Right forelimb (tissue), 1 donor: ENCODE measurements around the gene EFHC1.

Source experiments
- DNase-seq: peaks from one replicate; pipeline ENCODE4 v3.0.0-alpha.2; 2018

EFHC1 gene

DNA sequence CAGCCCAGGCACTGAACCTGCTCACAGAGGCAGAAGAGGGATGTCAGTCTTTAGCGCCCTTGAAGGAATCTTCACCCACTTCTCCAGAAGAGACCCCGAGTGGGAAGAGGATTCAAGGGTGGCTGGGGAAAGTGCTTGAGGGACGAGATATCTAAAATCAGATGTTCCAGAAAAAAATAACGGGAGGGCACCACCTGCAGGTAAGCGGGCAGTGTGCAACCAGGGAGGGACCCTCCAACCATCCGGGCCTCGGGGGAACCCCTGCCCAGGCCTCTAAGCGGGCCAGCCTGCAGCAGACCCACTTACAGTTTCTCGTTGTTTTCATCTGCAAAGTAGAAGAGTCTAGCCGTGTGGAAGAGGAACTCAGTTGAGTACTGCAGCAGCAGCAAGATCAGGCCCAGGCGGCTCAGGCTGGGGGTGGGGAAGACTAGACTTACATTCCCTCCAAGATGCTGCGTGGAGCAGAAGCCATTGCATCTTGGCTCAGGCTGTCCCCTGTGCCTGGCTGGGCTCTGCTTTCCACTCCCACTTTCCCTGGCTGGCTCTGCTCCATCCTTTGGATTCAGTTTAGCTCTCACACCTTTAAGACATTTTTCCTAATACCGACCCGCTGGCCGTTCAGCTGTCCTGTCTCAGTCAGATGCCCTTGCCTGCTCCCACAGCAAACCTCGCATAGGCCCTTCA lies 85.7 kb downstream of the EFHC1 start:
- peak; percentile 68 for DNase-seq

DNA sequence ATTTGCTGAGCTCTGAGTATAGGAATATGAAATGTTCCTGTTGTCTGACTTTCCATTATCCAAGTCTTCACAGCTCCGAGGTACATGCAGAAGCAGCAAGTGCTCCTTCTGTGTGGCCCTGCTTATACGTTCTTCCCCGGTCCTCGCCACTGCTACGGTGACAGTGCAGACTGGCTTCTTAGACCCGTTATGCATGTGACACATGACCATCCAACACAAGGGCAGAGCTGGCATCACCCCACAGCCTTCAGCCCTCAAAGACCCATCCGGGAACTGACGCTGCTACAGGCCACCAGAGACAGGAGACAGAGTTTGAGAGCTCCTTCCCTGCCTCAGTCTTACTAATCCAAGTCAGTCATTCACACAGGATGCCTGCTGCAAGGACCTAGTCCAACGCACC lies 86.3 kb downstream of the EFHC1 start:
- no peak for DNase-seq

DNA sequence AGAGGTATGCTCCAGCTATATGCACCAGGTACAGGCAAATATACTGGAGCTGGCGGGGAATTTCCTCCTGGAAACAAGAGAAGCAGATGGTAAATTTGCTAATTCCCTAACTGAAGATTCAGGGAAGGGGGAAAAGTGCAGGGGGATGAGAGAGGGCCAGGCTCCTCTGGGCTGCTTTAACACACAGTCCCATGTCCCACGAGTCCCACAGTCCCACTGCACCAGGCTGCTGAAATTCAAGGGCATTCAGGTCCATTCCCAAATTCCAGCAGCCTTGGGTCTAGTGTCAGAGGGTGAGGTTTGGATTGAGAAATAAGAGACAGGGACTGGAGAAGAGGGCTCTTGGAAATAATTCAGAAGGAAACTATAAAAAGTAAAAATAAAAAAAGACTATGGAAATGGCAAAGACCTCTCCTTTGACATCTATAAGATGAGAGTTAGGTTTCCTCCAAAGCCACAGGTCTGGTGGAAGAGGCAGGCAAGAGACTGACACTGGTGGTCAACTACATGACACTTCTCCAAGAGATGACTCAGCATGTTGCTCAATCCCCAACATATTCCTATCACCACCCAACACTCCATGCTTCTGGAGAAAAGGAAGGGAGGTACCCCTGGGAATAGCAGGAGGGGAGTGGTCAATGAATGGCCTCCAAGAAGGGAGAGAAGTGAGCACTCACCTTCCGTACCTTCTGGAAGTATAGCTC lies 87.6 kb downstream of the EFHC1 start:
- no peak for DNase-seq

DNA sequence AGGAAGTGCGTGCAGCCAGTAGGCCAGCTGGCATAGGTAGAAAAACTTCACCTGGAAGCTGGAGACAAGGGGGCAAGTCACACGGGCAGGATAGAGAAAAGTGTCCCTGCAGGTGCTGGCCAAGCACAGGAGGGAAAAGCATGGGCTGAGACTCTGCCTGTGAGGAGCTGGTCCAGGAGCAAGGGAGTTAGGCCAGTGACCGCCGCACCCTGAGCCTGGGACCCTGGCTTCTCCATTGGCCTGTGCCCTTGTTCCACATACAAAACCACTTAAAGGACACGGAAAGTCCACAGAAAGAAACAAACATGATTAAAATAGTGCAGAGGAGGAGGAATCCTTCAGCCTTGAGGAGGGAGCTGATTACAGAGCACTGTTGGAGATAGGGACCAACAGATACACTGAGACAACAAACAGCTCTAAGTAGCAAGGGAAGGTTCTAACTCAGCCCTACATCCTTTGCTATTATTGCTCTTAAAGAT lies 88.2 kb downstream of the EFHC1 start:
- no peak for DNase-seq

DNA sequence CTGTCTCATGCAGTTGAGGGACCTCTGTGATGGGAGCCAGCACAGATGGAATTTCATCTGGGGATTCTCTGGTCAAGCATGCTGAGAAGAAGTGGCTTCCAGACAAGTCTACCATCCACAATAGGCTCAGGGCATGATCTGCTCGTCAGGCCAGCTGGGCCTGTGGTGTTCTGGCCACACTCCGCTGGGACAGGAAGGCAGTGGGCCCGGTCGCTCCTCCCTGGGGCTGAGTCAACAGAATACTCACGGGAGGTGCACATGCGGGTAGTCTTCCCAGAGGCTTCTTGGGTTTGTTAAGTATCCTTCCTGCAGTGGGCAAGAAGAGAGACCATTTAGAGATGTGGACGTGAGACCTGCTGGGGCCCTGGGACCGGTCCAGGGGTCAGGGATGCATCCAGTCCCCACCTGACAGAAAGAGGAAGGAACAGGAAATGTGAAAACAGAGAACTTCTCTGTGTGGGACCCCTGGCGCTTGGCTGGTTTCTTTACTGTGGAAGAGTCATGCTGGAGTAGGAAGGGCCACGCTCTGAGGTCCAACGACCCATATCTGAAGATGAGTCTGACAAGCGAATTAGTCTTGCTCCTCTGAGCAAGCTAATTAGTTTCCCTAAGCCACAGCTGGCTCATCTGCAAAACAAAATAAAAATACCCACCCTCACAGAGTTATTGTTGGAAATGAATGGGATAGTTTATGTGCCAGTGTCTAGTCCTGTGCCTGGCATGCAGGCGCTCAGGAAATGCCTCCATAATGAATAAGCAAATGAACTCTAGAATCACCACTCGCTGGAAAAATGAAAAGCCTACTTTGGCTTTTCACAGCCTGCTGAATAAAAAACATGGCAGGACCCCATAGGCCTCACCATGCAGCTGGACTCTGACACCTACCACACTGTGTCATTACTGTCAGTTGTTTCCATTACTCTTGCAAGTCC lies 89.4 kb downstream of the EFHC1 start:
- DNase-seq: no peak

DNA sequence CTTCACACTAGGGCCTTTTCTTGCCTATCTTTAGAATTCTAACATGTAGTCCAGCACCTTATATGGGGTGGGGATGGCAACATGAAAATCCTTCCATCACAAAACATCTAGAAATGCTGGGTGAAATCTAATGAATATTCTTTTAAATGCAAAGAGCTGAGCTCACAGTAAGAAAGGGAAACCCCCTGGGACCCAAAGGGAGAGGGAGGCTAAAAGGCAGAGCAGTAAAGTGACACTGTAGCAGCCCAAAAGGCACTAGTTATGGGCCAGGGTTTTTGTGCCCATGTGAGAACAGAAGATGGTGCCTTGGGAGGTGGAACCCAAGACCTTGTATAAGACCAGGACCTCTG lies 90.0 kb downstream of the EFHC1 start:
- DNase-seq: no peak

DNA sequence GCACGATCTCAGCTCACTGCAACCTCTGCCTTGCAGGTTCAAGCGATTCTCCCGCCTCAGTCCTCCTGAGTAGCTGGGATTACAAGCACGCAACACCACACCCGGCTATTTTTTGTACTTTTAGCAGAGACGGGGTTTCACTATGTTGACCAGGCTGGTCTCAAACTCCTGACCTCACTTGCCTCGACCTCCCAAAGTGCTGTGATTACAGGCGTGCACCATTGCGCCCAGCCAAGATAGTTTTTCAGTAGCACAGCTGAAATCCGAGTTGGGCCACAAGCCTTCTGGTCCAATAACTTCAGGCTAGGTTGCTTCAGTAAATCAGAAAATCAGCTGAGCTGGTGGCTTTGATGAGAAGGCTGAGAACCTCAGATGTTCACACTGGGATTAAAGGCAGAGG lies 91.0 kb downstream of the EFHC1 start:
- DNase-seq: no peak

DNA sequence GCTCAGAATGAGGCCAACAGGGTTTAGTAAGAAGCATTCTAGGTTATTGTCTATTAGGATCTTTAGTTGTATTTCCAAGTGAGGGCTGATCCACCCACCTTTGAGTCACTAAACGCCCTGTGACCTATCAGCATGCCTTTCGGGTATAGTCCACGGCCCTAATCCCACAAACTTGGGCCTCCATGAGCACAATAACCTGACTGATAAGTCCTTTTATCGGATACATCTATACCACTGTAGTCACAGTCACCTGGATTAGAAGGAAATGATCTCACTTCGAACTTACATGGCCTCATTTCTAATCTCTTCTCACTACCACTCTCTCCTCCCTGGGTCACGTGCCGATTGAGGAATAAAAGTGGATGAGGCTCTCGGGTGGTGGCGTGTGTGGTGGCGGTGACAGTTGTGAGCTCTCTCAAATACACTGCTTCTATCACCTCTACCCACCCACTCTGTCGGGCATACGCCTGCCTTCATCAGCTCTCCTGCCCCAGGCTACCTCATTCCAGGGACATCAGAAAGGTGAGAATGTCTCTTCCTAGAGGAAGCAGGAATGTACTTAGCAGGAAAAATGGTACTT lies 91.5 kb downstream of the EFHC1 start:
- DNase-seq: no peak

DNA sequence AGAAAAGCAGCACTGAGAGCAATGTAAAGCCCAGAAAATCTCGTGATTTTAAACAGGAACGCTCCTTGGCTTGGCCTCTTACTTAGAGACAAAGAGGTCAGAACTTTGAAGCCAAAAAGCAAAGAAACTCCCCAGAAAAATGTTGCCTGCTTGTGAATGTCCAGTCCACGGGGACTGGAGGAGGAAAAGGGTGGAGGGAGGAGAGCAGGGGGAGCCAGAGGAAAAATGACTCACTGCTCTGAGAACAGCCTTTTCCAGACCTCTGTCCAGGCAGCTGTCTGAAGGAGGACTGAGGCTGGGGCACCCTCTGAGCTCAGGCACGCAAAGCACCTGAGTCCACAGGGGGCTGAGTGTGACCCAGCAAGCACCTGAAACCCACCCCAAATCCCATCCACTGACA lies 92.1 kb downstream of the EFHC1 start:
- peak; percentile 61 for DNase-seq

DNA sequence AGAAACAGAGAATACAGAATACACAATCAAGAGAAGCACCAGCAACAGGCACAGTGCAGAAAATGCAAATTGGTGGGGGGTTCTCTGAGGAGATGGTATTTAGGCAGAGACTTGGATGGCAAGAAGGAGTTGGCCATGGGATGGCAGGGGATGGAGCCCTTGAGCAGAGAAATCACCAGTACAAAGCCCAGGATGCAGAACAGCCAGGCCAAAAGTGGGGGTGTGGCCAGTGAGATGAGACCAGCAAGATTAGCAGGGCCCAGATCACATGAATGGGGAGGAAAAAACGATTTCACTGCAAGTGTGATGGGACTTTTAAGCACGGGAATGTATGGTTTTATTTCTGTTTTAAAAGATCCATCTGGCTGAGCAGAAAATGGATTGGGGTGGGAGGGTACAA lies 93.3 kb downstream of the EFHC1 start:
- no peak for DNase-seq

DNA sequence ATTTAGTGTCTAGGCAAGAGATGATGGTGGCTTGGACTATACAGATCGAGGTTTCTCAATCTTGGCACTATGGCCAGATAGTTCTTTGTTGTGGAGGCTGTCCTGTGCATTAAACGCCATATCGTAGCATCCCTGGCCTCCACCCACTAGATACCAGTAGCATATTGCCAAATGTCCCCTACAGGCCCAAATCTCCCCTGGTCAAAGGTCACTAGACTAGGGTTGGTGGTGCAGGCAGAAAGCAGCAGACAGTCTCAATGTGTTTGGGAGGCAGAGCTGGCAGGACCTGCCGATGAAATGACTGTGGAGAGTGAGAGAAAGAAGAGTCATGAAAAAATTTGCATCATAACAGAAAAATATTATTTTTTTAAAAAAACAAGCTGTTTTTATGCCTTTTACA lies 93.8 kb downstream of the EFHC1 start:
- no peak for DNase-seq

DNA sequence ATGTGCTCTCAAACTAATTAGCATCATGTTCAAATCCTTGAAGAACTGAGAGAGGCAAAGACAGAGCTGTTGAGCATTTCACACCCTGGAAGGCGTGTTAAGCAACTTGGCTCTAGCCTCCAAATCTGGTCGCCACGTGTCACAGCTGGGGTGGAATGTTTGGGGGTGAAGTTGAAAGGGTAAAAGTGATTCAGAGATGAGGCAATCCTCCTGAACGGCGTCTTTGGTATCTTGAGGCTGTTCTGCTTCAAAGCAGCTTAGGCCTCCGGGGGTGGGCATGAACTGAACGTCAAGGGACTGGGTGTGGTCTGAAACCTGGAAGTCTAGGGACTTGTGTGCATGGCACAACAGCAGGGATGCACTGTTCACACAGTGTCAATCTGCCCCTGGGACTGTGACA lies 94.4 kb downstream of the EFHC1 start:
- DNase-seq: no peak

DNA sequence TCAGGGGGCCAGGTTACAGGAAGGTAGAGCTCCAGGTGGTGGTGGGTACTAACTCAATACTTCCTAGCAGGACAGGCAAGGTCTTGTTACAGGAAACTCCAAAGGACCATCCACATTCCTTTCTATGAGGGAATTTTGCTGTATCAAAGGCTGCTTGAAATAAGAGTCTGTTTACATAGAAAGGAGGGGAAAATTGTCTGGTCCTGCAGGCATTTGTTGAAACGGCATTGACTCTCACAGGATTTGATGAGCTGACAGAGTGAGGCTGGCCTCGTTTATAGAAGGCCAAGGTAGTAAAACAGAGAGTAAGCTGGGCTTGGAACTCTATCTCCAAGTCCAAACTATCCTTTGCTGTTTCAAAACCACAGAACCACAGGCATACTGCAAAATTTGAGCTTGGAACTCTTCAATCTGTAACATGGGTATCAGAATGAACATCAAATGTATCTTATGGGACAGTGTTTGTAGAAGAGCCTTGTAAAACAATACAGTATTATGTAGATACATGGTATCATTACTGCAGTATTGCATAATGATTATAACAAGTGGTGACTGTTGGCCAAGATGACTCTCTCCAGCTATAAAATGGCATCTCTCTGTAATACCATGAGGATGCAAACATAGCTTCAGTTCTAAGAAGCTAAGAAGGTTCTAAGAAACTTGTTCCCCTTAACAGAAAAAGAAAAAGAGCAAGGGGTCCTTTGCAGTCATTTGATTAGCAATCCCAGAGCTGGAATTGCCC lies 95.2 kb downstream of the EFHC1 start:
- no peak for DNase-seq

DNA sequence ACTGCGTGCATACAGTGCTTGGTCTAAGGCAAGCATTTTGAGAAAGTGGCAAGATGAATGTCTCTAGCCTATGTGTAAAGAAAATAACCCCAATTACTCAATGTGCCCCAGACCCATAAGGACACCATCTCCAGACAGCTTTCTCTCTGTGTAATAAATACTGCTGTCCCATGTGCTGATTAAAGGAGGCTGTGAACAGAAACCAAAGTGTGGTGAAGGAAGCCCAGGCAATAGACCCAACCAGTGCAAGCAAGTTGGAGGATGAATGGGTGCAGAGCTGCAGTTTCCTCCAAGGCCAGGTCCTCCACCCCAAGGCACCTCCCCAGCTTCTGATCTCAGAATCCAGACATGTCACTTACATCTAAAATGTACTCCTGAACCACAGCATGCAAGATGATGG lies 96.1 kb downstream of the EFHC1 start:
- DNase-seq: no peak

DNA sequence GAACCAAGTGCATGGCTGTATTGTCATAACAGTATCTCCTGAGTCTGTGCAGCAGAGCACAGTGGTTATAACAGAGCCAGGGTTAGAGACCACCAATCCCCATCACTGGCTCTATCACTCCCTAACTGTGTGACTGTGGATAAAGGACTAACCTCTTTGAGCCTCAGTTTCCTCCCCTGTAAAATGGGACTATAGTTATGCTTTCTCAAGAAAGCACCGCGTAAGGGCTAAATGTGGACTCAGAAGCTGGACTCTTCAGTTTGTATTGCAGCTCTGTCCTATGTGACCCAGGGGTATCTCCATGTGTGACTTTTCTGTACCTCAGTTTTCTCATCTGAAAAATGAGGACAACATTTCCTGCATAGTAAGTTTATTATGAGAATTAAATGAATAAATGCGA lies 96.8 kb downstream of the EFHC1 start:
- DNase-seq: no peak

DNA sequence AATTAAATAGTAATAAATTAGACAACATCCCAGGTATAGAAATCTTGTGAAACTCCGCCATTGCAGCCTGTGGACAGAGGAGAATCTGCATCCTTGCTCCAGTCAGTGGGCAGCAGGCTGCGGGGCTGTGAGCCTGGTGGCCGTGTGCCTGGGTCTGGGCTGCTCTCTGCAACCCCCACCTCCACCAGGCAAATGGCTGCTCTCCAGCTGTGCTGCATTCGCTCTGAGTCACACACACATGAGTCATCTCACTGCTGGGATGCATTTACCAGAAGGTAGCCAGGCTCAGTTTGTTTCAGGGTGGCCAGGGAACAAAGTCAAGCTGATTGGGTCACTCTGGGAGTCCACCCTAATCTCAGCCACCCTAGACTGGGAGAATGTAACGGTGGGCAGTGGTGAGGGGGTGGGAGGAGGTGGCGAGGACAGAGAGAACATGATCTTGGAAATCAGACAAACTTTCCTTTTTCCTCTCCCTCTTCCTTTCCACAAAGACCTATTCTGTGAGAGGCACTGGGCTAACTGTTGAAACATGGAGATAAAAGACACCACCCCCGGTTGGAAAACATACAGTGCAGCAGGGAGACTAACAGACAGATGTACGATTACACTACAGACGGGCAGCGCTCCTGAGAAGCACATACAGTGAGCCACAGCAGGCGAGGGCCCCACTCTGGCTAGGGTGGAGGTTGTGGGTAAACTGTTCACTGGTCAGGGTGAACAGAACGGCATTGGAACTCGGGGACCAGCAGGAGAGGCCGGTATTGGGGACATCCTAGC lies 97.5 kb downstream of the EFHC1 start:
- DNase-seq: peak; percentile 83

DNA sequence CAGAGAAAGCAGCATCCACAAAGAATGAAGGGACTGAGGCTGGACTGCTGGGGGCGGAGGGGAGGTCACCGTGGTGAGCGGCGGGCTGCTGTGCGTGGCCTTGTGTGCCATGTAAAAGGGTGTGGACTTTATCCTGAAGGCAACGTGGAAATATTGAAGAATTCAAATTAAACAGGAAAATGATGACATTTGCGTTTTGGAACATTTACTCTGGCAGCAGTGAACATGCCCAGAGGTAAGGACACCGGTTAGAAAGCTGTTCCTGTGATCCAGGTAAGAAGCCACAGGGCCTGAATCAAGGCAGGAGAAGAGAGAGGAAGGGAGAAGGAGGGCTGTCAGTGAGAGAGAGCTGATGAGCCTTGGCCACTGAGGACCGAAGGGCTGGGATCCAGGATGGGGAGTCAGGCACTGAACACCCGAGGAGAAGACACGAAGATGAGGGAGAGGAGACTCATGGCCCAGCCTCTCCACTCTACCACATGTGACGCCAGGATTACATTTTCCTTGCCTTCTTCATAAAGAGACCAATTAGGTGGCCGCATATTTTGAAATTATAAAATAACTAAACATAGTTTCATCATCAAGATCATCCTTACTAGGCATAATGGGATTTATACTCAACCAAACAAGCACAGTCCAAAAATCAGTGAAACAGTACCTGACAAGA lies 98.3 kb downstream of the EFHC1 start:
- no peak for DNase-seq

DNA sequence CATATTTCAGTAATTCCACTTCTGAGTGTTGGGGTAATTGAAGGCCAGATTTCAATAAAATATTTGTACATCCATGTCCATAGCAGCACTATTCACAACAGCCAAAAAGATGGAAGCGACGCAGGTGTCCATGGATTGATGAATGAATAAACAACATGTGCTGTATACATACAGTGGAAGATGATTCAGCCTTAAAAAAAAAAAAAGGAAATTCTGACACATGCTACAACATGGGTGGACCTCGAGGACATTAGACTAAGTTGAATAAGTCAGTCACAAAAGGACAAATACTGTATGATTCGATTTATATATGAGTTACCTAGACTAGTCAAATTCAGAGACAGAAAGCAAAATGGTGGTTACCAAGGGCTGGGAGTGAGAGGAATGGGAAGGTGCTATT lies 99.5 kb downstream of the EFHC1 start:
- DNase-seq: no peak

DNA sequence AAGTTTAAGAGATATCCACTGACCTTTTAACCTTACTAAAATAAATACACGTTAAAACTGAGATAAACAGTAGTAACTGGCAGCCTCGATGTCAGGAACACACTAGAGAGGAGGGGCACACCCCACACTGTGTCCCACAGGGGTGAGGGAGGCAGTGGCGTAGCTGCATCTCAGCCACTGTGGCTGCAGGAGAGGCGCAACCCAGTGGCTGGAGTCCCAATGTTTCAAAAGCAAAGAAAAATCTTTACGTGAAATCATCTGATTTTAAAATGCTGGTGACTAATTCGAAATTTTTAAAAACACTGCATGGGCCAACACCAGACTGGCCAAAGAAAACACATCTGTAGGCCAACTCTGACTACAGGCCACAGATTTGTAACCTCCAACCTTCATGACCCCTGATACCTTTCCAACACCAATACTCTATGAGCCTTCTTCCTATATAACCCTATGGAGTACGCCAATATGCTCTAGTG lies 102.0 kb downstream of the EFHC1 start:
- DNase-seq: no peak

DNA sequence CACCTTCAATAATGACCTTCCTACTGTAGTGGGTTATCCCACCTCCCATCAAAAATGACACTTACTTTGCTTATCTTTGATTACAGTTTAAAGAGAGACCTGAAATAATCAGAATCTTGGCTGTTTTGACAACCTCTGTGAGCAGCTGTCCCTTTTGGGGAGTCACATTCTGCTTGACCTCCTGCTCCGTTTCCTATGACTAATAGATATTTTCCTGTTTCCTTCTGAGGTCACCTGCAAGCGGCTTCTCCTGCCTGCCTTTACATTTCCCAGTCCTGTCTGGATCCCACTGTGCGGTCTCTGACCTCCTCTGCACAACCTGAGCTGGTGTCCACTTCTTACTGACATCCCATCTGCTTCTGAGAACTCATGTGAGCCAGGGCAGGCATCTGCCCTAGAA lies 102.5 kb downstream of the EFHC1 start:
- DNase-seq: no peak
